GM10847 (cell line): ENCODE measurements around the gene WFS1.

Experiments used
- POLR2A ChIP-seq: IDR thresholded peaks from 2 replicates; pipeline ENCODE4 v1.6.1; 2011; ENCODE audit not compliant: insufficient read length; ENCODE audit errors: extremely low read depth

WFS1 gene

DNA sequence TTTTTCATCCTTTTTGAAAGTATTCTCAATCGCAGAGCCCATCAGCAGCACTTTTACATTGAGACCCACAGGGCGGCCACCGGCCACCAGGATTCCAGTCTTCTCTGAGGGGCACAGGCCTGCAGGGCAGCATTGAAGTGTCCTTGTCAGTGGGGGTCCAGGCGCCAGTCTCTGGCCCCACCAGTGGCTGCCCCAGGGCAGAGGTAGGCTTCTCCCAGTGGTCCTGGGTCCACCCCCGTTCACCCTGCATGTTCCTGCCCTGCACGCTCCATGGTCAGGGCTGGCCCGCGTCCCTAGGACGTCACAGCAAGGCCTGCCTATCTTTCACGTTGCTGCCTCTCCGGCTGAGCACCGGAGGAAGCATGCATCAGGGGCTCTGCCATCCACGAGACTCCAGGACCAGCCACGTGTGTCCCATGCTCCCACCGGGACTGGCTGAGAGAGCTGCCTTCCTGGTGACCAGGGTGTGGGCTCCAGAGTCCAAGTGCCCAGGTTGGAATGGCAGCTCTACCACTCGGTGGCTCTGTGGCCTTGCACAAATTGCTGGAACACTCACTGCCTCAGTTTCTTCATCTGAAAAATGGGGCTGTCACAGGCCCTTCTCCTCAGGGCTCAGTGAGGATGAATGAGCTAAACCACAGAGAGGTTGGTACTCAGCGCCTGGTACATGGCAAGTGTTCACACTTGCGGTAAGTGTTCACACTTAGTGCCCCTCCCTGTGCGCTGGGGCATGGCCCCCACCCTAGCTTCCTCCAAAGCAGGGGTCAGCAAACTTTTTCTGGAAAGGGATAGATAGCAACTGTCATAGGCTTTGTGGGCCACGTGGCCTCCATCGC lies 38.6 kb upstream of the WFS1 start:
- no peak for TF ChIP-seq POLR2A

DNA sequence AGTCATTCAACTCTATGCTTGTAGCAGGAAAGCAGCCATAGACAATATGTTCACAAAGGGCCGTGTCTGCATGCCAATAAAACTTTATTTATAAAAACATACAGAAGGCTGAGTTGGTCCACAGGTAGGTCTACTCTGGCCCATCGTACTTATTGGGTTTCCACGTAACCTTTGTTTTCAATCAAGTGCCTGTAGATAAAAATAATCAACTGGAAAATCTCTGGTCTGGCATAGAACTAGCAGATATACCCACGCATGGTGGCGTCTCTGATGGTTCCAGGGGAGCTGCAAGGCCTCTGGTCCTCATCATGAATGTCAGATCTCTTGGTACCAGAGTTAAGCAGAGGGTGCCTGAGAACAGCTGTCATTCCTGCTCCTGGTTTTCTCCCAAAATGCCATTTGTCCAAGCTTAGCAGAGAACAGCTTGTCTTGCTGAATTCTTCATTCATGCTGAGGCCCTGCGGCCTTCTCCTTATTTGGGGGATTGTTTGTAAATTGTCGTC lies 37.9 kb upstream of the WFS1 start:
- no peak for TF ChIP-seq POLR2A

DNA sequence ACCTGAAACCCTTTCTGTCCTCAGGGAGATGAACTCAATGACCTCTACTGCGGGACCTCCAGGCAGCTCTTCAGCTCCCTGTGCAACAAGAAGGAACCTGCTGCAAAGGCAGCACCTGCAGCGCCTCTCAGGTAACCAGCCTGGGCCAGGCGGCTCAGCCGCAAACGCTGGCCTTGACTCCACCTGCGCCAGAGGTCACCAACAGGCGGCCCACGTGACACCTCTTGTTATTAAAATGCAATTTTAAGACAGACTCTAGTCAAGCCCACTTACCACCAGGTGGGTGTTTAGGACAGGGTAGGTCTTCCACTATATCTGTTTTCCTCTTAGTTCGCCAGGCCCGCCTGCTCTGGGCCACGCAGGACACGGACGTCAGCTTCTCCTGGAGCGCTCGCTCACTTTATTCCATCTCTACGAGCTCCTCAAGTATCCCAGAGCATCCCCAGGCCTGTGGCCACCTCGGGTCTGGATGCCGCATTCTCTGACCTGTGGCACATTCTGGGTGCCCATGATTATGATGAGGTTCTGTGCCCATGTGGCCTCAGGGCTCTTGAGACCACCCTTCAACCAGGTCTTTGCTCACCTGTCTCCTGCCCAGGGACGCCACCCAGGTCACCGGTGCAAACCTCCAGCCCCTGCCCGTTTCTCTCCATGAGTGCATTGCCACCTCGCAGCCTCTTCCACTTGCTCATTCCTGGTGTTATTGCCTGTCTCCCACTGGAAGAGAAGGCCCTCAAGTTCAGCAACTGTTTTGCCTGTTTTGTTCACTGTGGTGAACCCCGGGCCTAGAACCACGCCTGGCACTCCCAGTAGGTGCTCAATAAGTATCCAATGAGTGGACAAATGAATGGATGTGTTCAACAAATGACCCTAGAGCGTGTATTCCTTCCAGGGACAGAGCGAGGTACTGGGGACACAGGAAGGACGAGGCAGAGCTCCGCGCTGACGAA lies 36.5 kb upstream of the WFS1 start:
- no peak for TF ChIP-seq POLR2A

DNA sequence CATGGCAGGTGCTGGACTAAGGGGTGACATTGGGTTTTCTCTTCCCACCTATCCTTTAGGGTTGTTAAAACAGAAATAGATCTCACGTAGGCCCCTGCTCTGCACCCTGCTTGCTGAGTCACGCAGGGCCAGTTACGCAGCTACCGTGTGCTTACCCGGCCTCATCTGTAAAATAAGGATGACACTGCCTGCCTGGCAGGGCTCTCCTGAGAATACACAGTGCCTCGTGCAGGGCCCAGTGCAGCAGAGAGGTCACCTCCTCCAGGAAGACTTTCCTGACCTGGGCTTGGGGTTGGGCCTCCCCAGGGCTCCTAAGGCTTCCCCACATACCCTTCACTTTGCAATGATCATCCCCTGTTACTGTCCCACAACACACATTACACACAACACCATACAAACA lies 35.7 kb upstream of the WFS1 start:
- no peak for TF ChIP-seq POLR2A

DNA sequence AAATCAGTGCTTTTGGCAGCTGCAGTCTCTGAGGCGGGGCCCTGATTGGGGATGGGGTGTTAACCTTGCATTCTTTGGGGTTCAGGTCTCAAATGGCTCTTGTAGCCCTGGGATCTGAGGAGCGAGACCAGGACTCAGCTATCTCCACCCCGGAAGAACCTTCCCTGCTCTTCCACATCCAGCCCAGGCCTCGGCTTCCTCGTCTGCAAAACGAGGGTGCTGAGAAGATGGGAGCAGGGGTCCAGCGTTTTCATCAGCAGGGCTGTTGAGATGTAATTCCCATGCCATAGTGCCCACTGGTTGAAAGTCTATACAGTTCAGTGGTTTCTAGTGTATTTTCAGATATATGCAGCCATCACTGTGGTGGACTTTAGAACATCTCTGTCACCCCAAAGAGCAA lies 34.6 kb upstream of the WFS1 start:
- no peak for TF ChIP-seq POLR2A

DNA sequence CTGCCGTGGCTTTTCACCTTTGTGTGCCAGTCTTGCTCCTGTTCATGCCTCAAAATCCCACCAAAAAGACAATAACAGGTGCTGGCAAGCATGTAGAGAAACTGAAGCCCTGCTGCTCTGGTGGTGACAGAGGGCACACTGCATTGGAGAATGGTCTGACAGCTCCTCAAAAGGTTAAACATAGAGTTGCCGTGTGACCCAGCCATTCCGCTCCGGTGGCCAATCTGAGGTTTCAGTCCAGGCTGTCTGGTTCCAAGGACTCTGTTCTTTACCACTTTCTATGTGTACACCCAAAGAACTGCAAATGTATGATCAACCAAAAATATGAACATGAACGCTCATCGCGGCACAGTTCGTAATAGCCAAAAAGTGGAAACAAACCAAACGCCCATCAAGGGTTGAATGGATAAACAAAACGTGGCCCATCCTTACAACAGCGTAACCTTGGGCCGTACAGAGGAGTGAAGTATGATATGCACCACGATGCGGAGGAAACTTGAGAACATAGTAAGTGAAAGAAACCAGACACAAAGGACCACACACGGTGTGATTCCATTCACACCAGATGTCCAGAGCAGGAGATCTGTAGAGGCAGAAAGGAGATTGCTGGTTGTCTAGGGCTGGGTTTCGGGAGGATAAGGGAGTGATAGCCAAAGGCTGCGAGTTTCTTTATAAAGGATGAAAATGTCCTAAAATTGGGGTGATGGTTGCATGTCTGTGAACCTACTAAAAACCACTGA lies 33.6 kb upstream of the WFS1 start:
- no peak for TF ChIP-seq POLR2A

DNA sequence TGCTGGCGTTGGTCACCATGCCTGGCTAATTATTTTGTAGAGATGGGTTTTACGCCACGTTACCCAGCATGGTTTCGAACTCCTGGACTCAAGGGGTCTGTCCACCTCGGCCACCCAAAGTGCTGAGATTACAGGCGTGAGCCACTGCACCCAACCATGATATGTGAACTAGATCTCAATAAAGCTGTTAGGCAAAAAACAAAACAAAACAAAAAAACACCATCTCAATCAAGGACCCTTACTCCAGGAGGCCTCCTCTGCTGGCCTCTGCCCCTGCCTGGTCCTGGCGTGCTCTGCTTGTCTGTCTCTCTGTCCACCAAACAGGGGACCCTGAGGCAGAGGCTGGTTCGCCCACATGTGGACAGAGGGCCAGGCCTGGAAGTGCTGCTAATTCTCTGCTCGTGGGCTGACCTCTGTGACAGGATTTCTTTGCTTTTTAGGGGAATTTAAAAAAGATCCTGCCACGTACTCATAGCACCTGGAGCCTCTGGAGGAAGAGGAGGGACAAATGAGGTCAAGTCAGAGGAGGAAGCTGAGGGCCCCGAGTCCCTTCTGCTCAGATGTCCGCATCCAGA lies 32.7 kb upstream of the WFS1 start:
- no peak for TF ChIP-seq POLR2A

DNA sequence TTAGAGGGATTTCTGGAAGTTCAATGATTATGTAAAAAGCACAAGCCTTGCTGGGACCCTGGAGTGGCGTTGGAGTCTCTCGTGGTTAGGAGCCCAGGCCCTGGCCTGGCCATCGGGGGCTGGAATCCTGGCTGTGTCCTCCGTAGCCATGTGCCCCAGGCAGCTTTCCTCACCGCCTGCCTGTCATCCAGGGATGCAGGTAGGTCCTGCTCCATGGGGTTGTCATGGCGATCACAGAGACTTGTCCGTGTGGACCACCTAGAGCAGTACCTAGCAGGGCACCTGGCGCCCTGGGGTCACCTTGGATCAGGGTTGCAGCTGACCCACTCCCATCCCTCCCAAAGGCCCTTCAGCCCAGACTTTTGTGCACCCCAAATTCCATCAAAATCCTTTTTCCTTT lies 30.2 kb upstream of the WFS1 start:
- no peak for TF ChIP-seq POLR2A

DNA sequence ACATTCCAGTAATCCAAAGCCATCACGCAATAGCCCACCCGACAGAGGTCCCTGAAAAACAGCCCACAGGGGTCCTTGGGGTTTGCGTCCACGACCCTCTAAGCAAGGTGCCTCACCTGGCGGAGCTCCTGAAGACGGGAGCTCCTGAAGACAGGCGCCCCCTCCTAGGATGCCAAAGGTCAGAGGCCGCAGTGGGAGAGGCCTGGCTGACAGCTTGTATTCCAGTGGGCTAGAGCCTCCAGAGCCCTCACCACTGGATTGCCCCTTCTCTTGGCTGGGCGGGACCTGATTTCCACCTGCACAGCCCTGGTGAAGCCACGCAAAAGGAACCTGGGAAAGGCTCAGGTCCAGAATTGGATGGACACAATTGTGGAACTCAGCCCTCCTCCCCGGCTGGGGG lies 29.7 kb upstream of the WFS1 start:
- no peak for TF ChIP-seq POLR2A

DNA sequence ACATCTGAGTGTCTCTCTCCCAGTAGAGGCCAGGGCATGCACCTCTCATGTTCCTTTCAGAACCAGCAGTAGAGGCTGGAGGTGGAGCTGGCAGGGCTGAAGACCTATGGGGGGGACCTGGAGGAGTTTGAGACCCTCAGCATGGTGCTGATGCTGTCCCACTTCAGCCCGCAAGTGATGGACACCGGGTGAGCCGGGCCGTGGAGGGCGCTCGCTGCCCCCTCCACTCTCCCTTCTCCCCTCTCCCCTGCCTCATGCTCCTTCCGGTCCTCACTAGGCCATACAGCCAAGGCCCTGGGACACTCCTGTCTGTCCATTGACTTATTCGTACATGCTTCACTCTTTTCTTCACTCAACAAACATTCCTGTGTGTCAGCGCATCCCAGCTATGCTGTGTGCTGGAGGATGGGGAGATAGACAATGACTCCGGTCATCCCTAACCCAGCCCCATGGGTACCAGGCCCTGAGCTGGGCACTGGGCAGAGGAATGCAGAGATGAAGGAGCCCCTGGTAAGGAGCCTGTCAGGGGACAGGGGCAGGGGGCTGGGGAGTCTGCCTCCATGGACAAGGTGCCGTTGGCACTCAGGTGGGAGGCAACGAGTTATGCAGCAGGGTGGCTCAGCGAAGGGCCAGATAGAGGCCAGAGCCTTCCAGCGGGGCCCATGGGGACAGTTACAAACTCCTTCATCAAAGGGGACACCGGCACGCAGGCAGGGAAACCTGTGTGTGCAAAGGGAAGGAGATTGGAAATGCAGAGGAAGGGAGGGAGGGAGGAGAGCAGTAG lies 28.4 kb upstream of the WFS1 start:
- TF ChIP-seq POLR2A, result no peak

DNA sequence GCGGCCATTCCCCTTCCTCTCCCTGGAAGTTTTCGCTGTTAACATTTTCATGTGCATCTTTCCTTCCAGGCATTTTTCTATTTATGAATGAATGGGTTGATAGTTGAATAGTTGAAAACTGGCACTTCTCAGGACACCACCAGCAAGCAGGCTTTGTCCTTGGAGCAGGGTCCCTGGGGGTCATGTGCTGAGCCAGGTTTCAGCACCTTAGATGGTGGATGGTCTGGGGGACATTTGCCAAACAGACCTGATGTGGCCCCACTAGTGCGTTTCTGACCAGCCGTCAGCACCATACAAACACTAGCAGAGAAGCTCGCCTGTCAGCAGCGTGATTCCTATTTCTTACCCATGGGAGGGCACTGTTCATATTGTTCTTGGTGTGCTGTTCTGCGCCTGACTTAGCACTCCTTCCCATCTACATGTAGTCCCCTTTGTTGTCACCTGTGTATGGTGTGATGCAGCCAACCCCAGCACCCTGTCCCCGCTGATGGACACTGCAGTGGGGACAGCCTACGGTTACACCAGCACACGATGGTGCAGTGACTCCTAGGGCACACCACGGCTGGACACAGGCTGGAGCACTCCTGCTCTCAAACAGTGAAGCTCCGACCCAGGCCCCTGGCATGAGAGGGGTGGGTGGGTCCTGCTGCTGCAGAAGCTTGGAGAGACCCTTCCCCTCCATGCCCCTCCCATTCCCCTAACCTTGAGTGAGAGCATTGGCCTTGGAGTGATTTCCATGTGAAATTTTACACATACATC lies 27.2 kb upstream of the WFS1 start:
- TF ChIP-seq POLR2A, result no peak

DNA sequence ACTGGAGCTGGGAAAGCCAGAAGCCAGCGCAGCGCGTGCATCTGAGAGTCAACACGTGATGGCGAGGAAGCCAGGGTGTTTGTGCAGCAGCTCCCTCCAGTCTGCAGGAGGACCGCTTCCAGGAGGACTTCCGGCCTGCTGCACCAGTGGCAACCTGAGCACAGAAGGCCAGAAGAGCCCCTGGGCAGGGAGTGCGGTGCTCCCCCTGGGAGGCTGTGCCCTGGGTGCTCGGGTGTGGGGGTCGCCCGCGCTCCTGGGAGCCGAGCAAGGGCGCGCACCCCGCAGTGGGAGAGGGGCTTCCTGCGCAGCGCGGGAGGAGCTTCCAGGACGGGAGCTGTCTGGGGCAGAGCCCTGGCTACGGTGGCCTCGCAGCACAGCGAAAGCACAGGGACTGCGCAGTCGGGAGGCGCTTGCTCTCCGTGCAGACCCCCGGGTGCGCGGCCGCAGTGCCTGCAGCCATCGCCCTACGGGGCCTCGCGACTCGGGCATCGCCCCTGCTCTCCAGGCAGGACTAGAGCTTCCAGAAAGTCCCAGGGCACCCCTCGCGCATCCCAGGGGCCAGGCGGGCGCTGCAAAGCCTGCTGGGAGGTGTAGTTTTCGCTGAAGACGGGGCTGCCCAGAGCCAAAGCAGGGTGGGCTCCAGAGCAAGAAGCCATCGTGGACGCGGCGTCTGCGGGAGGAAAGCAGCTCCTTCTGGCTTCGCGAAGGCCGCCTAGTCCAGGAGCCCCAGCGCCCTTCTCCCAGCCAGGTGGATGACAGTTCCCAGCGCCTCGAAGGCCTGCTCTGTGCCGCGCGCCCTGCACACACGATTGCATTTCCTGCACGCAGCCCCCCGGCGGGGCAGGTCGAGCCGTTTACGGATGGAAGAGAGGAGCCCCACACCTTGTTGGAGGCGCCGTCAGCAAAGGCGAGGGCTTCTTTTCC lies 24.1 kb upstream of the WFS1 start:
- TF ChIP-seq POLR2A, result no peak
